K562 (cell line): ENCODE data around the gene MTHFR. TPM values are rescaled to one million over a fixed set of nuclear protein-coding genes. Genes with fewer than 3 reads are reported as not detected.
A peak's percentile ranks its signal among the peaks of the same experiment; 100 is the strongest.

Experiments used
- CTBP1 ChIP-seq: fragments of 450-650 bp; IDR thresholded peaks from 2 replicates; pipeline ENCODE4 v1.6.1; 2016; ENCODE audit warnings: borderline replicate concordance
- ERF ChIP-seq: fragments of 450-650 bp; formaldehyde crosslinking; IDR thresholded peaks from 2 replicates; pipeline ENCODE4 v1.4.0; 2020; ENCODE audit warnings: mild to moderate bottlenecking, mixed read lengths
- KLF6 ChIP-seq: fragments of 250-450 bp; sonication (Bioruptor Pico); IDR thresholded peaks from 2 replicates; pipeline ENCODE4 v1.4.0; 2020; ENCODE audit warnings: mild to moderate bottlenecking, moderate library complexity, borderline replicate concordance
- L3MBTL2 ChIP-seq: fragments of 450-650 bp; IDR thresholded peaks from 2 replicates; pipeline ENCODE4 v1.6.1; 2016; ENCODE audit warnings: mild to moderate bottlenecking, moderate library complexity
- MEIS2 ChIP-seq: fragments of 450-650 bp; IDR thresholded peaks from 2 replicates; pipeline ENCODE4 v1.6.1; 2014; ENCODE audit warnings: mild to moderate bottlenecking; ENCODE audit not compliant: partially characterized antibody
- NCOA6 ChIP-seq: fragments of 450-650 bp; IDR thresholded peaks from 2 replicates; pipeline ENCODE4 v1.6.1; 2017; ENCODE audit warnings: mild to moderate bottlenecking
- NONO ChIP-seq, 2 experiments: fragments of 200-400 bp in 1 of 2; fragments of 450-650 bp in 1 of 2; formaldehyde crosslinking in 1 of 2; IDR thresholded peaks; 2 replicates each; pipeline ENCODE4 v1.6.1; 2017; ENCODE audit warnings: low read depth in 2 of 2, mild to moderate bottlenecking in 2 of 2, moderate library complexity in 2 of 2, low read length in 1 of 2
- RCOR1 ChIP-seq, 2 experiments: IDR thresholded peaks; 2 replicates each; pipeline ENCODE4 v1.6.1; 2012; ENCODE audit warnings: low read depth in 2 of 2, low read length in 2 of 2, borderline replicate concordance in 1 of 2, improper control_type of control experiment in 1 of 2
- SMAD2 ChIP-seq: fragments of 150-350 bp; IDR thresholded peaks from 2 replicates; pipeline ENCODE4 v1.6.1; 2014; ENCODE audit warnings: low read depth, mild to moderate bottlenecking, low read length
- TBP ChIP-seq: optimal IDR thresholded peaks from 2 replicates; pipeline ENCODE3; 2011; ENCODE audit warnings: low read depth, low read length, improper control_type of control experiment
- VEZF1 ChIP-seq: fragments of 200-800 bp; sonication (Bioruptor generic); IDR thresholded peaks from 2 replicates; pipeline ENCODE4 v1.6.1; 2017; ENCODE audit warnings: missing genetic modification characterization, missing compliant biosample characterization
- ZNF212 ChIP-seq: fragments of 450-650 bp; formaldehyde crosslinking; IDR thresholded peaks from 2 replicates; pipeline ENCODE4 v1.4.0; 2020; ENCODE audit warnings: mild to moderate bottlenecking
- polyA plus RNA-seq, 8 experiments: library from polyadenylated mRNA; depleted of rRNA in 4 of 8; stranded (reverse) in 5 of 8; unstranded in 3 of 8; fragments of >200 nt; fragmentation: Nextera tagmentation in 2 of 8; fragmentation: Illumina TruSeq in 1 of 8; extraction: Ambion mirVana in 2 of 8; extraction: Trizol in 1 of 8; gene quantifications; 2 replicates each; pipeline versions ENCODE4 v1.2.1 to v1.2.3, GENCODE V29; 2011 to 2014; ENCODE audit warnings: inconsistent platforms in 1 of 8, missing spikeins in 1 of 8
- total RNA-seq, 7 experiments: library from RNA; depleted of rRNA in 6 of 7; stranded (reverse); fragments of >200 nt in 6 of 7; fragmentation: Illumina TruSeq in 2 of 7; extraction: Trizol in 2 of 7; gene quantifications; 2 replicates each; pipeline versions ENCODE4 v1.2.1 to v1.2.3, GENCODE V29; 2011 to 2021; ENCODE audit warnings: low replicate concordance in 1 of 7
- TF ChIP-seq, protein P1 (sequence below), 2 experiments: fragments of 150-350 bp in 1 of 2; IDR thresholded peaks; 2 replicates each; pipeline ENCODE4 v1.6.1; 2012 to 2016; ENCODE audit warnings: low read depth in 2 of 2, low read length in 2 of 2, mild to moderate bottlenecking in 1 of 2, moderate library complexity in 1 of 2
- TF ChIP-seq, protein P2 (sequence below), 2 experiments: fragments of 450-650 bp; conservative IDR thresholded peaks; 2 replicates each; pipeline ENCODE4 v1.6.1; 2017; ENCODE audit warnings: mild to moderate bottlenecking in 2 of 2, moderate library complexity in 2 of 2
- TF ChIP-seq, protein P3 (sequence below): IDR thresholded peaks from 2 replicates; pipeline ENCODE4 v1.6.1; 2012; ENCODE audit warnings: low read depth, low read length, improper control_type of control experiment, borderline replicate concordance
- TF ChIP-seq, protein P4 (sequence below): fragments of 250-450 bp; sonication (Bioruptor Pico); IDR thresholded peaks from 2 replicates; pipeline ENCODE4 v1.8.0; 2021; ENCODE audit warnings: borderline replicate concordance, mild to moderate bottlenecking, moderate library complexity; ENCODE audit not compliant: poor library complexity, severe bottlenecking

MTHFR gene
- total and polyA plus RNA-seq, 9 of the 15 experiments (the other 6 are each of a cell fraction or from before 2014, with no cell fraction given): 5.0 to 104 (median 62.6) TPM

- TF ChIP-seq, protein P1, sequence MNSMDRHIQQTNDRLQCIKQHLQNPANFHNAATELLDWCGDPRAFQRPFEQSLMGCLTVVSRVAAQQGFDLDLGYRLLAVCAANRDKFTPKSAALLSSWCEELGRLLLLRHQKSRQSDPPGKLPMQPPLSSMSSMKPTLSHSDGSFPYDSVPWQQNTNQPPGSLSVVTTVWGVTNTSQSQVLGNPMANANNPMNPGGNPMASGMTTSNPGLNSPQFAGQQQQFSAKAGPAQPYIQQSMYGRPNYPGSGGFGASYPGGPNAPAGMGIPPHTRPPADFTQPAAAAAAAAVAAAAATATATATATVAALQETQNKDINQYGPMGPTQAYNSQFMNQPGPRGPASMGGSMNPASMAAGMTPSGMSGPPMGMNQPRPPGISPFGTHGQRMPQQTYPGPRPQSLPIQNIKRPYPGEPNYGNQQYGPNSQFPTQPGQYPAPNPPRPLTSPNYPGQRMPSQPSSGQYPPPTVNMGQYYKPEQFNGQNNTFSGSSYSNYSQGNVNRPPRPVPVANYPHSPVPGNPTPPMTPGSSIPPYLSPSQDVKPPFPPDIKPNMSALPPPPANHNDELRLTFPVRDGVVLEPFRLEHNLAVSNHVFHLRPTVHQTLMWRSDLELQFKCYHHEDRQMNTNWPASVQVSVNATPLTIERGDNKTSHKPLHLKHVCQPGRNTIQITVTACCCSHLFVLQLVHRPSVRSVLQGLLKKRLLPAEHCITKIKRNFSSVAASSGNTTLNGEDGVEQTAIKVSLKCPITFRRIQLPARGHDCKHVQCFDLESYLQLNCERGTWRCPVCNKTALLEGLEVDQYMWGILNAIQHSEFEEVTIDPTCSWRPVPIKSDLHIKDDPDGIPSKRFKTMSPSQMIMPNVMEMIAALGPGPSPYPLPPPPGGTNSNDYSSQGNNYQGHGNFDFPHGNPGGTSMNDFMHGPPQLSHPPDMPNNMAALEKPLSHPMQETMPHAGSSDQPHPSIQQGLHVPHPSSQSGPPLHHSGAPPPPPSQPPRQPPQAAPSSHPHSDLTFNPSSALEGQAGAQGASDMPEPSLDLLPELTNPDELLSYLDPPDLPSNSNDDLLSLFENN (IDR thresholded peaks at IDR 0.05; ENCODE audit: low read depth in 2 of 2, low read length in 2 of 2): 0 out of 4 replicates have a peak, but pooled peaks of 1 of the 2 experiments have one; percentile 26
- TF ChIP-seq NONO (IDR thresholded peaks at IDR 0.05; ENCODE audit: low read depth in 2 of 2, low read length in 1 of 2) (no peak), NCOA6 (no peak), KLF6 (CRISPR knock-in tag) (no peak), CTBP1 (no peak), RCOR1 (IDR thresholded peaks at IDR 0.05; ENCODE audit: borderline replicate concordance in 1 of 2, low read depth in 2 of 2, low read length in 2 of 2) (no peak), TBP (peak; percentile 19), SMAD2 (no peak), VEZF1 (0 out of 2 replicates have a peak, but pooled peaks have one; percentile 9), ZNF212 (CRISPR knock-in tag) (no peak), ERF (CRISPR knock-in tag) (peak; percentile 20; the same call in 1 of the 2 replicates), MEIS2 (peak; percentile 93), L3MBTL2 (0 out of 2 replicates have a peak, but pooled peaks have one; percentile 28)
- TF ChIP-seq, protein P2, sequence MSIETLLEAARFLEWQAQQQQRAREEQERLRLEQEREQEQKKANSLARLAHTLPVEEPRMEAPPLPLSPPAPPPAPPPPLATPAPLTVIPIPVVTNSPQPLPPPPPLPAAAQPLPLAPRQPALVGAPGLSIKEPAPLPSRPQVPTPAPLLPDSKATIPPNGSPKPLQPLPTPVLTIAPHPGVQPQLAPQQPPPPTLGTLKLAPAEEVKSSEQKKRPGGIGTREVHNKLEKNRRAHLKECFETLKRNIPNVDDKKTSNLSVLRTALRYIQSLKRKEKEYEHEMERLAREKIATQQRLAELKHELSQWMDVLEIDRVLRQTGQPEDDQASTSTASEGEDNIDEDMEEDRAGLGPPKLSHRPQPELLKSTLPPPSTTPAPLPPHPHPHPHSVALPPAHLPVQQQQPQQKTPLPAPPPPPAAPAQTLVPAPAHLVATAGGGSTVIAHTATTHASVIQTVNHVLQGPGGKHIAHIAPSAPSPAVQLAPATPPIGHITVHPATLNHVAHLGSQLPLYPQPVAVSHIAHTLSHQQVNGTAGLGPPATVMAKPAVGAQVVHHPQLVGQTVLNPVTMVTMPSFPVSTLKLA (conservative IDR thresholded peaks at IDR 0.05): peak; percentile 50 to 81; a peak in 3 of 4 replicates
- TF ChIP-seq, protein P3, sequence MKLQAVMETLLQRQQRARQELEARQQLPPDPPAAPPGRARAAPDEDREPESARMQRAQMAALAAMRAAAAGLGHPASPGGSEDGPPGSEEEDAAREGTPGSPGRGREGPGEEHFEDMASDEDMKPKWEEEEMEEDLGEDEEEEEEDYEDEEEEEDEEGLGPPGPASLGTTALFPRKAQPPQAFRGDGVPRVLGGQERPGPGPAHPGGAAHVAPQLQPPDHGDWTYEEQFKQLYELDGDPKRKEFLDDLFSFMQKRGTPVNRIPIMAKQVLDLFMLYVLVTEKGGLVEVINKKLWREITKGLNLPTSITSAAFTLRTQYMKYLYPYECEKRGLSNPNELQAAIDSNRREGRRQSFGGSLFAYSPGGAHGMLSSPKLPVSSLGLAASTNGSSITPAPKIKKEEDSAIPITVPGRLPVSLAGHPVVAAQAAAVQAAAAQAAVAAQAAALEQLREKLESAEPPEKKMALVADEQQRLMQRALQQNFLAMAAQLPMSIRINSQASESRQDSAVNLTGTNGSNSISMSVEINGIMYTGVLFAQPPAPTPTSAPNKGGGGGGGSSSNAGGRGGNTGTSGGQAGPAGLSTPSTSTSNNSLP: 0 out of 2 replicates have a peak, but pooled peaks have one; percentile 32
- TF ChIP-seq, protein P4, sequence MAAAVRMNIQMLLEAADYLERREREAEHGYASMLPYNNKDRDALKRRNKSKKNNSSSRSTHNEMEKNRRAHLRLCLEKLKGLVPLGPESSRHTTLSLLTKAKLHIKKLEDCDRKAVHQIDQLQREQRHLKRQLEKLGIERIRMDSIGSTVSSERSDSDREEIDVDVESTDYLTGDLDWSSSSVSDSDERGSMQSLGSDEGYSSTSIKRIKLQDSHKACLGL: no peak
Measured at GRCh38 chr1:11736746-11737639, 68.8 kb downstream of the MTHFR start (continued).
